ENCODE results near the gene KCNK3. TPM values are rescaled to one million over a fixed set of nuclear protein-coding genes. Genes with fewer than 3 reads are reported as not detected.

KCNK3 gene
- total RNA-seq: 25.4 TPM
- long read RNA-seq, full-length matches to known transcripts: 147 of 194 reads
- long read RNA-seq, partial matches to known transcripts: 0 of 194 reads
- long read RNA-seq, other reads (novel, unspliced or antisense): 47 of 194 reads

DNA sequence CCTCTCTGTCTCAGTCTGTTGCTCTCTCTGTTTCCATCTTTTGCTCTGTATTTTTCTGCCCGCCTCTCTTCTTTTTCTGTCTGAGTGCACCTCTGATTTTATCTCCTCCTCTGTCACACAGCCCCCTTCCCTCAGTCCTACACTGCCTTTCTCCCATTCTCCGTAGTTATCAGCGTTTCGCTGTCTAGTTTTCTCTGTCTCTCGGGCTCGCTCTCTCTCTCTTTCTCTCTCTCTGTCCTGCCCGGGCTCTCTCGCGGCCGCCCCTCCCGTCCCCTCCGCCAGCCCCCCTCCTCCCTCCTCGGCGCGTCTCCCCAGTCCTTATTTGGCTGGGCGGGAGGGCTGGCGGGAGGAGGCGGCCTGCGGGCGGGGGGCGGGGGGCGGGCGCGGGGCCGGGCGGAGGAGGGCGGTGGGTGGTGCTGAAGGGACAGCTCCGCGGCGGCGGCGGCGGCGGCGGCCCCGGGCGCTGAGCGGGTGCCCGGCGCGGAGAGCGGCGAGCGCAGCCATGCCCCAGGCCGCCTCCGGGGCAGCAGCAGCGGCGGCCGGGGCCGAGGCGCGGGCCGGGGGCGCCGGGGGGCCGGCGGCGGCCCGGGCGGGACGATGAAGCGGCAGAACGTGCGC is at the start of gene KCNK3:
Gene KCNK3 (plus strand): TSS at position 444 of the 618 bp plus-strand sequence. CDS start 154 bp downstream, at position 598.
- peak; percentile 73 for DNase-seq
- intact Hi-C loops (cut with DNase I): no loop called here

DNA sequence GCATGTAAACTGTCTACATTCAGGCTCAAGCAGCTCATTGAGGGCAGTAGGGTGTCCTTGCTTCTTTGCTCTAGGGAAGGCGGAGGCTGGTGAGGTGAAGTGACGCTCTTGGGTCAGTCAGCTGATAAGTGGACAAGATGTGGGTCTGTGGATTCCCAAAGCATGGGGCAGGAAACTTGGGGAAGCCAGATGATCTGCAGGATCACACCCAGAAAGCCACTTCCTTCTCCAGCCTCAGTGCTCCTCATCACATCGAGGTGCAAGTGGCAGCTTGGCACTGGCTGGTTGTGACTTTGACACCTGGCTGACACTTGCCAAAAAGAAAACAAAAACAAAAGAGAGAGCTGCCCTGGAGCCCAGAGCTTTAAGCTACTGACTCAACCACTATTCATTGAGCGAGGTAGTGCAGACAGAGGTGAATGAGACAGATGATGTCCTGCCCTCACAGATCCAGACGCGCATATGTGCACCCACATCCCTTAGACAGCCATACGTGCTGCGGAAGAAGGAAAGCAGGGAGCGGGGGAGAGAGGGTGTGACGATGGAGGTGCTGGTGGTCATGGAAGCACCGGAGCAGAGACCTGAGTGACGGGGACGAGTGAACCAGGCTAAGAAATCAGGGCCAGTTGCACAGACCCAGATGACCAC is 48.2 kb upstream of the KCNK3 start:
- no peak for ATAC-seq
- intact Hi-C loops (cut with DNase I): no loop called here

More for the DNA sequence above, at the start of gene KCNK3:
- Histone ChIP-seq H3K27ac (peak within 1 kb of the TSS; percentile 74), H3K4me1 (peaks cover 11% of the 10 kb centered on the region), H3K9me3 (no peaks in the 10 kb centered on the region), H3K27me3 (peaks cover 43% of the 10 kb centered on the region), H3K36me3 (no peaks in the 10 kb centered on the region), H3K4me3 (peak within 1 kb of the TSS; percentile 45)
- peak; percentile 87 for ATAC-seq
- TF ChIP-seq, protein P1, sequence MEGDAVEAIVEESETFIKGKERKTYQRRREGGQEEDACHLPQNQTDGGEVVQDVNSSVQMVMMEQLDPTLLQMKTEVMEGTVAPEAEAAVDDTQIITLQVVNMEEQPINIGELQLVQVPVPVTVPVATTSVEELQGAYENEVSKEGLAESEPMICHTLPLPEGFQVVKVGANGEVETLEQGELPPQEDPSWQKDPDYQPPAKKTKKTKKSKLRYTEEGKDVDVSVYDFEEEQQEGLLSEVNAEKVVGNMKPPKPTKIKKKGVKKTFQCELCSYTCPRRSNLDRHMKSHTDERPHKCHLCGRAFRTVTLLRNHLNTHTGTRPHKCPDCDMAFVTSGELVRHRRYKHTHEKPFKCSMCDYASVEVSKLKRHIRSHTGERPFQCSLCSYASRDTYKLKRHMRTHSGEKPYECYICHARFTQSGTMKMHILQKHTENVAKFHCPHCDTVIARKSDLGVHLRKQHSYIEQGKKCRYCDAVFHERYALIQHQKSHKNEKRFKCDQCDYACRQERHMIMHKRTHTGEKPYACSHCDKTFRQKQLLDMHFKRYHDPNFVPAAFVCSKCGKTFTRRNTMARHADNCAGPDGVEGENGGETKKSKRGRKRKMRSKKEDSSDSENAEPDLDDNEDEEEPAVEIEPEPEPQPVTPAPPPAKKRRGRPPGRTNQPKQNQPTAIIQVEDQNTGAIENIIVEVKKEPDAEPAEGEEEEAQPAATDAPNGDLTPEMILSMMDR (IDR thresholded peaks at IDR 0.05): no peak

DNA sequence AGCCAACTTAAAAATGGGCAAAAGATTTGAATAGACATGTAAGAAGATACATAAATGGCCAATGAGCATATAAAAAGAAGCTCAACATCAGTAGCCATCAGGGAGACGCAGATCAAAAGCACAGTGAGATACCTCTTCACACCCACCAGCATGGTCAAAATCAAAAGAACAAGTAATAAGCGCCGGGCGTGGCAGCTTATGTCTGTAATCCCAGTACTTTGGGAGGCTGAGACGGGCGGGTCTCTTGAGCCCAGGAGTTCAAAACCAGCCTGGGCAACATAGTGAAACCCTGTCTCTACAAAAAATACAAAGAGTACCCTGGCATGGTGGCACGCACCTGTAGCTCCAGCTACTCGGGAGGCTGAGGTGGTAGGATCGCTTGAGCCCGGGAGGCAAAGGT is 46.8 kb upstream of the KCNK3 start:
- TF ChIP-seq, protein P1 (IDR thresholded peaks at IDR 0.05): no peak
- ATAC-seq: no peak
- no peak for DNase-seq
- Histone ChIP-seq H3K27ac (no peak overlapping the region), H3K4me3 (no peak overlapping the region), H3K27me3 (no peaks in the 10 kb centered on the region), H3K9me3 (no peaks in the 10 kb centered on the region), H3K4me1 (peaks cover 3% of the 10 kb centered on the region), H3K36me3 (no peaks in the 10 kb centered on the region)
- intact Hi-C loops (cut with DNase I): no loop called here

More for the DNA sequence above, 48.2 kb upstream of the KCNK3 start:
- Histone ChIP-seq H3K9me3 (no peaks in the 10 kb centered on the region), H3K27me3 (no peaks in the 10 kb centered on the region), H3K27ac (no peak overlapping the region), H3K36me3 (no peaks in the 10 kb centered on the region), H3K4me3 (no peak overlapping the region), H3K4me1 (peaks cover 7% of the 10 kb centered on the region)
- TF ChIP-seq, protein P1 (IDR thresholded peaks at IDR 0.05): no peak
- DNase-seq: no peak

DNA sequence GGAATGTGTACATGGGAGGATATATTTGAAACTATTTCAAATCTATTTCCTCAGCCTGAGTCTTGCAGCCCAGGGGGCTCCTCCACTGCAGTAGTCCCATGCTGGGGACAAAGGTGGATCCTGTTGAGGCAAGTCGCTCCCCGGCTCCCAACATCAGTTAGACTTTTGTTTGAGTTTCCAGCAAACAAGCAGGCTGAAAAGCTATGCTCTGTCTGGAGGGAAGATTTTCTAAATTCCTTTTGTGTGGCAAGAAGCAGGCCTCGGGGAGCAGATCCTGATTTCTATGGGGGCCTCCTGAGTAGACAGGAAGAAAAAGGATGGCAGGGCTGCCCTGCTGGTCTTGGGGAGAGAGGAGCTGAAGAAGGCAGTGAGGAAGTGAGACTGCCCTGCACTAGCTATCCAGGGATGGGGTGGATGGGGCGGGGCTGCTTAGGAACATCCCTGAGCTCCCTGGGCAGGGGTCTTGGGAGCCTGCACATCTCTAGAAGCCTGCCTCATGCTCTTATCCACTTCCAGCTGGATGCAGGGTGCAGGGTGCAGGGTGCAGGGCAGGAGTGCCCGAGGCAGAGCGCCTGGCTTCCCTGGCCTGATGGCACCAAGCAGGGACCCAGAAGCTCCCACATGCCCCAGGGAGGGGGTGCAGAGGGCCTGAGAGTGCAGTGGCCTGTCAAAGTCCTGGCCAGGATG is 45.4 kb upstream of the KCNK3 start:
- DNase-seq (no peak), ATAC-seq (peak; percentile 25)
- peaks cover 15% of the 10 kb centered on the region for H3K4me1 ChIP-seq
- TF ChIP-seq, protein P1 (IDR thresholded peaks at IDR 0.05): no peak
- H3K9me3 ChIP-seq: no peaks in the 10 kb centered on the region
- H3K27me3 ChIP-seq: no peaks in the 10 kb centered on the region
- H3K27ac ChIP-seq: no peak overlapping the region
- H3K4me3 ChIP-seq: no peak overlapping the region
- intact Hi-C loops (cut with DNase I): no loop called here
- H3K36me3 ChIP-seq: no peaks in the 10 kb centered on the region

DNA sequence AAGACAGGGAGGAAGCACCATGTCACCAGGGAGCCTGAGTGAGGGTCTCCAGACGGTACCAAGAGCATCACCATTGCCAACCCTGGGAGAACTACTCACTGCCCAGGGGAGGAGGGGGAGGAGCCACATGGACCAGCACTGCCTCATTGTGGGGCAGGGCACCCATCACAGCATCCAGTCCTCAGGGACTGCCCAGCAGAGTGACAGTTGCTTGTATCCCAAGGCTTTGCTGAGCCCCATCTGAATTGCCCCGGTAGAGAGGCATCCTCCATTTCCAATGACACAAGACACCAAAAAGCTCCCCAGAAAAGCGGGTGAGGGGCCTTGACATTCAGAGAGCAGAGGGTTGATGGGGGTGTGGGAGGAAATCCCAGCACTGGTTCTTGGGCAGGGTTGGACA is 44.5 kb upstream of the KCNK3 start:
- peaks cover 15% of the 10 kb centered on the region for H3K4me1 ChIP-seq
- no peaks in the 10 kb centered on the region for H3K9me3 ChIP-seq
- no peak overlapping the region for H3K27ac ChIP-seq
- H3K4me3 ChIP-seq: no peak overlapping the region
- no peaks in the 10 kb centered on the region for H3K27me3 ChIP-seq
- DNase-seq (peak; percentile 19), ATAC-seq (no peak)
- intact Hi-C loops (cut with DNase I): no loop called here
- H3K36me3 ChIP-seq: no peaks in the 10 kb centered on the region
- TF ChIP-seq, protein P1 (IDR thresholded peaks at IDR 0.05): no peak
